Prostate gland (tissue), 2 donors: ENCODE results near the gene SLC35A3. TPM values are rescaled to one million over a fixed set of nuclear protein-coding genes. Genes with fewer than 3 reads are reported as not detected.

ENCODE experiments used
- DNase-seq: peaks from one replicate; pipeline ENCODE4 v3.0.0-alpha.2; 2019; ENCODE audit warnings: low spot score
- H3K27ac ChIP-seq, 2 donors: fragments of 200-600 bp; sonication (generic); 2 replicates each; pipeline ENCODE4 v1.5.1; 2017 to 2019
- H3K27me3 ChIP-seq: fragments of 200-600 bp; sonication (generic); replicated peaks from 2 replicates; pipeline ENCODE4 v1.5.1; 2019; ENCODE audit not compliant: insufficient read depth
- H3K36me3 ChIP-seq, 2 donors: fragments of 200-600 bp; sonication (generic); 1 replicate in 1 of 2; 2 replicates in 1 of 2; pipeline versions ENCODE4 v1.5.1 to v1.8.1; 2017 to 2019
- H3K4me1 ChIP-seq: fragments of 200-600 bp; sonication (generic); replicated peaks from 2 replicates; pipeline ENCODE4 v1.5.1; 2019
- H3K4me3 ChIP-seq, 2 donors: fragments of 200-600 bp; sonication (generic); 2 replicates each; pipeline ENCODE4 v1.5.1; 2017 to 2019
- H3K9me3 ChIP-seq: fragments of 200-600 bp; sonication (generic); 2 replicates; pipeline ENCODE4 v1.5.1; 2017
- CTCF ChIP-seq, 4 experiments: fragments of 200-600 bp in 2 of 4; fragments of 450-650 bp in 2 of 4; sonication (generic) in 2 of 4; IDR thresholded peaks; 1 replicate in 3 of 4; 2 replicates in 1 of 4; pipeline ENCODE4 v1.5.1; 2016 to 2019; ENCODE audit warnings: antibody characterized with exemption in 4 of 4, mild to moderate bottlenecking in 2 of 4, moderate library complexity in 2 of 4
- POLR2A ChIP-seq: fragments of 450-650 bp; IDR thresholded peaks from one replicate; pipeline ENCODE4 v1.6.1; 2016; ENCODE audit warnings: antibody characterized with exemption, mild to moderate bottlenecking
- POLR2AphosphoS5 ChIP-seq: sonication (generic); formaldehyde crosslinking; IDR thresholded peaks from one replicate; pipeline ENCODE4 v1.6.1; 2017; ENCODE audit warnings: antibody characterized with exemption
- WGBS: methylation state at CpG from one replicate; pipeline ENCODE4 v1.1.5; 2018; 5-methylcytosine and 5-hydroxymethylcytosine counted together
- intact Hi-C: fragments of 100-400 bp; cut with DNase I; formaldehyde crosslinking; loops from one replicate; pipeline ENCODE4 v1.14.2; 2022
- total RNA-seq, 2 donors: library from RNA; depleted of rRNA; stranded (reverse); fragments of >200 nt; gene quantifications; one replicate each; pipeline ENCODE4 v1.1.0, GENCODE V29; 2016

SLC35A3 gene
- total RNA-seq, 2 donors from 2014 or later = 32.0 to 79.5 TPM

DNA sequence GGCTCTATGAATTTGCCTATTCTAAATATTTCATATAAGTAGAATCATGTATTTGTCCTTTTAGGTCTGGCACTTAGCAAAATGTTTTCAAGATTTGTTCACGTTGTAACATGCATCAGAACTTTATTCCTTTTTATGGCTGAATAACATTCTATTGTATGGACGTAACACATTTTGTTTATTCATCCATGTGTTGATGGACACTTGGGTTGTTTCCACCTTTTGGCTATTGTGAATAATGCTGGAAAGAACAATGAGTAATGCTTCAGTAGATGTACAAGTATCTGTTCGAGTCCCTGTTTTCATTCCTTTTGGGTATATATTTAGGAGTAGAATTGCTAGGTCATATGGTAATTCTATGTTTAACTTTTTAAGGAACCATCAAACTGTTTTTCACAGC, 24.7 kb downstream of the SLC35A3 start:
- intact Hi-C loops = no loop called here
- 85% methylated on average over 3 of the region's 3 CpGs for WGBS
- no peaks in the 10 kb centered on the region for H3K36me3 ChIP-seq

GRCh38 chr1:99996951-99997350, 27.2 kb downstream of the SLC35A3 start:
- WGBS = 95% methylated on average over 4 of the region's 4 CpGs
- no peak for TF ChIP-seq POLR2A
- no peak for TF ChIP-seq POLR2AphosphoS5
- no peak for TF ChIP-seq CTCF (IDR thresholded peaks at IDR 0.05)

More for the DNA sequence above, 24.7 kb downstream of the SLC35A3 start:
- no peak overlapping the region for H3K4me3 ChIP-seq
- no peak for DNase-seq
- no peaks in the 10 kb centered on the region for H3K27me3 ChIP-seq
- H3K27ac ChIP-seq = no peak overlapping the region
- TF ChIP-seq CTCF (IDR thresholded peaks at IDR 0.05) = no peak
- TF ChIP-seq POLR2A = no peak
- no peak for TF ChIP-seq POLR2AphosphoS5
- H3K9me3 ChIP-seq = no peaks in the 10 kb centered on the region
- H3K4me1 ChIP-seq = no peaks in the 10 kb centered on the region

GRCh38 chr1:100001462-100001861, 31.7 kb downstream of the SLC35A3 start:
- Histone ChIP-seq H3K36me3 (no peaks in the 10 kb centered on the region), H3K4me1 (no peaks in the 10 kb centered on the region), H3K27ac (no peak overlapping the region), H3K4me3 (no peak overlapping the region), H3K9me3 (no peaks in the 10 kb centered on the region), H3K27me3 (no peaks in the 10 kb centered on the region)
- DNase-seq = no peak
- TF ChIP-seq POLR2AphosphoS5 (no peak), POLR2A (no peak), CTCF (IDR thresholded peaks at IDR 0.05) (no peak)
- intact Hi-C loops = no loop called here
- WGBS = 92% methylated on average over 2 of the region's 2 CpGs

More at GRCh38 chr1:99996951-99997350, 27.2 kb downstream of the SLC35A3 start:
- H3K27me3 ChIP-seq = no peaks in the 10 kb centered on the region
- intact Hi-C loops = no loop called here
- H3K36me3 ChIP-seq = no peaks in the 10 kb centered on the region
- no peaks in the 10 kb centered on the region for H3K4me1 ChIP-seq
- H3K4me3 ChIP-seq = no peak overlapping the region
- no peak for DNase-seq
- no peaks in the 10 kb centered on the region for H3K9me3 ChIP-seq
- H3K27ac ChIP-seq = no peak overlapping the region

DNA sequence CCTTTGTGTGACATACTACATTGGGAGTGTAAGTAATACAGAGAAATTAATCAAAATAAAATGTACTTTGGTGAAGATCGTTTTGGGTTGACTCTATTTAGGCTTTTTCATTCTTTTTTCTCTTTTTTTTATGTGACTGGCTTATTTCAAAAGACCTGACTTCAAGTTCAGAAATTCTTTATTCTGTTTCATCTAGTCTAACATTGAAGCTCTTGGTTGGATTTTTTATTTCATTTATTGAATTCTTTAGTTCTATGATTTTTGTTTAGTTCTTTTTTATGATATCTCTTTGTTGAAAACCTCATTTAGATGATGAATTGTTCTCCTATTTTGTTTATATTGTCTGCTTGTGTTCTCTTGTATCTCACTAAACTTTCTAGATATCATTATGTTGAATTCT, 35.6 kb downstream of the SLC35A3 start:
- Histone ChIP-seq H3K4me1 (no peaks in the 10 kb centered on the region), H3K9me3 (no peaks in the 10 kb centered on the region), H3K27me3 (no peaks in the 10 kb centered on the region), H3K36me3 (no peaks in the 10 kb centered on the region), H3K4me3 (no peak overlapping the region), H3K27ac (no peak overlapping the region)
- 95% methylated on average over 1 of the region's 1 CpG for WGBS
- intact Hi-C loops = no loop called here
- DNase-seq = no peak
- TF ChIP-seq CTCF (IDR thresholded peaks at IDR 0.05) = no peak
- no peak for TF ChIP-seq POLR2AphosphoS5
- TF ChIP-seq POLR2A = no peak

- intact Hi-C loops = no loop called here
- Histone ChIP-seq H3K36me3 (no peaks in the 10 kb centered on the region), H3K9me3 (no peaks in the 10 kb centered on the region), H3K4me3 (no peak overlapping the region), H3K27me3 (no peaks in the 10 kb centered on the region), H3K4me1 (no peaks in the 10 kb centered on the region), H3K27ac (no peak overlapping the region)
- no peak for DNase-seq
- WGBS = 89% methylated on average over 2 of the region's 2 CpGs
- TF ChIP-seq POLR2AphosphoS5 (no peak), CTCF (IDR thresholded peaks at IDR 0.05) (no peak), POLR2A (no peak)
Observed at GRCh38 chr1:100006688-100007087, 36.9 kb downstream of the SLC35A3 start.
